RCC 7860 (cell line): ENCODE data around the gene CCDC150.

Source experiments
- DNase-seq: peaks from one replicate; pipeline ENCODE4 v3.0.0-alpha.2; 2015; ENCODE audit warnings: low spot score
- FAIRE-seq: peaks from 2 replicates; lab custom pipeline; 2012; peaks lifted over from hg19 to GRCh38; lab: Jason Lieb, UNC

CCDC150 gene

DNA sequence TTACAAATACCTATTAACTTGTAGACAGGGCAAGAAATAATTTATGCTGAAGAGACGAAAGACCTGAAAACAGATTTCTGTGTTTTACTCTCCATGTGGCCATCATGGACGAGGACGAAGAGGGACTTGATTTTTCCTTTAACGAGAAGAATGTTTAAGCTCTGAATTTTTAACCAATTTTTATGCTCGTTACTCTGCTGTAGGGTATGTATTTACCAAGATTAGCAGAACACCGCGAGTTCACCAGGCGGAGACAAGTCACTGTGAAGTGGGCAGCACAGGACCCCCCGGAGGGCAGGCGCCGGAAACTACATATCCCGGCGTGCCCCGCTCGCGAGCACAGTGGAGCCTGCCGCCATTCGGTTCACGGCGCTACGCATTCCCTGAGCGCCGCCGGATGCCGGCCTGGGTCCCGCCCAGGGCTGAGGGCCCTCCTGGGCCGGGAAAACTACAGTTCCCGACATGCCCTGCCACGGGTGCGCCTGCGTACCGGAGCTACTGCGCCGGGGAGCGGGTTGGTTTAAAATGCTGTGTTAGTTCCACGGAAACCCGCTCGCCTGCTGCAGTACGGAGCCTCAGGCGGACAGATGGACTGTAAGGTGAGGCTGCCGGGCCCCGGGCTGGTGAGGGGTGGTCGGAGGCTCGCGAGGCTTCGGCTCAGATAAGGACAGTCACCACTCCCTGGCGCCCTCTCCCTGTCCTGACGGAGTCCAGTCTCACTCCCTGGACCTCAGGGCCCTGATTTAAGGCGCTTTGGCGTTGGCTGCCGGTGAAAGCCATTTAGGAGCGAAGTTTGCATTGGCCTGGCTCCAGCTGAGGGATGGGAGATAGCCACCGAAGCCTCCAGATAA, at the start of gene CCDC150:
CCDC150 (plus strand) TSS at position 536 of the 851 bp plus-strand sequence; CDS start at position 588, 52 bp downstream.
- DNase-seq (peak; percentile 88), FAIRE-seq (peak; percentile 73)

GRCh38 chr2:196590286-196590685, 49.2 kb upstream of the CCDC150 start:
- DNase-seq (no peak), FAIRE-seq (no peak)

- DNase-seq (no peak), FAIRE-seq (no peak)
Observed at GRCh38 chr2:196591004-196591403, 48.5 kb upstream of the CCDC150 start.

GRCh38 chr2:196591621-196592022, 47.9 kb upstream of the CCDC150 start:
- FAIRE-seq, result no peak

DNA sequence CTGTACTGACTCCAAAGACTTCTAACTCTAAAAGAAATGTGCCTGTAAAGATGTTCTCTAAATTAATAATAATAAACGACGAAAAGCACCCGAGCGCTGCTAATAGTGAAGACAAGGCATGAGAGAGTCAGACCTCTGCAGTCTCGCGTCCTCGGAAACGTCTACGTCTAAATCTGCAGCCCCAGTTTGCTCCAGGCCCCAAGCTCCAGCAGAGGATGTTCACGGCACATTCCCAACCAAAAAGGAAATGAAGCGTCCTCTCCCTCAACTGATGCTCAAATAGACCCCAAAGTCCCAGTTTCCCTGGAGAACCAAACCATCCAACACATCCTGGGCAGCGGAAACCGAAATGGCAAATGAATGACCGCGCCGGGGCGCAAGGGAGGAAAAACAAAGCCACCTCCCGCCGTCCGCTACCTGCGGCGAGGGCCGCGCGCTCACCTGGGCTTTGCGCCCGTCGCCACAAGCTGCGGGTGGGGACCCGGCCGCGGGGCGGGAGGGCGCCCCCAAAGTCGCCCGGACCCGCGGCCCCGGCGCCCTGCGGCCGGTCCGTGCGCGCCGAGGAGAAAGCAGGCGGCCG, 47.1 kb upstream of the CCDC150 start:
- FAIRE-seq (no peak), DNase-seq (no peak)

More at GRCh38 chr2:196591621-196592022, 47.9 kb upstream of the CCDC150 start:
- DNase-seq, result no peak

- no peak for DNase-seq
Observed at GRCh38 chr2:196592911-196593881, 46.3 kb upstream of the CCDC150 start, which contains the start of gene HECW2. TSS of gene HECW2 (minus strand) at chr2:196593554.

DNA sequence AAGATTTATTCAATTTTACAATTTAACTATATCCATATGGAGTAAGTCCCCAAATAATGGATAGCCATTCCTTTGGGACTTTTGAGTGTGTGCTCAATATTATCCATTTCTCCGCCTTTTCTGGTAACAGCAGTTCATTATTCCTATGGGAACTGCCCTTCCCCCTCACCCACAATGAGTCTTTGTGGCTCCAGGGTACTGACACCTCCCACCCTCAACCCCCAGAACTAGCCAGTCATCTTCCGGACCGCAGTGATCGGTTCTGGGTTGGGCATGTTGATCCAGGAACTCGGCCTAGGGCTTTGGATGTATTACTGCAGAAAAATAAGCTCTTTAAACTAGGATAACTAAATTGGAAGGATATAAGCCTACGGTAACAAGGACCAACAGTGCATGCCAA, 45.4 kb upstream of the CCDC150 start:
- FAIRE-seq (no peak), DNase-seq (no peak)

More at GRCh38 chr2:196592911-196593881, 46.3 kb upstream of the CCDC150 start, which contains the start of gene HECW2:
- FAIRE-seq, result no peak

- FAIRE-seq, result no peak
- no peak for DNase-seq
Observed at GRCh38 chr2:196597531-196597930, 42.0 kb upstream of the CCDC150 start.

- DNase-seq (no peak), FAIRE-seq (no peak)
Observed at GRCh38 chr2:196598412-196598811, 41.1 kb upstream of the CCDC150 start.

- DNase-seq (no peak), FAIRE-seq (no peak)
Observed at GRCh38 chr2:196598846-196599245, 40.7 kb upstream of the CCDC150 start.

- DNase-seq, result peak; percentile 98
- FAIRE-seq, result peak; percentile 93
Observed at GRCh38 chr2:196601430-196602306, 37.8 kb upstream of the CCDC150 start.

DNA sequence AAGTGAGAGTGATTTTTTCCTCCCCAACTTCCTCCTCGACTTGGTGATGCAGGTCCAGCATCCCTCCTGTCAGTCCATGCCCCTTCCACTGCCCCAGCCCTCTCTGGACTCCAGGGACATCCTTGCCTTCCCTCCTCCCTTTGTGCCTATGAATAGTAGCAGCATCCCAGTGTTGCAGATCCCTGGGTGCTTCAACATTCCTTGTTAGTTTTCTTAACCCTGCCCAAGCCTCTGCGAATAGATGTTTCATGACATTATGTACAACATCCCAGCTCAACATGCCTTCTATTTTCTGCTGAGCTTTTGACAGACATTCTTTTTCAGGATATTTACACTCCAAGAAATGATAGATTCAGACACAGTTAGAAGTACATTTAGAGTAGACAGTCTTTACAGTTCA, 35.3 kb upstream of the CCDC150 start:
- no peak for FAIRE-seq

DNA sequence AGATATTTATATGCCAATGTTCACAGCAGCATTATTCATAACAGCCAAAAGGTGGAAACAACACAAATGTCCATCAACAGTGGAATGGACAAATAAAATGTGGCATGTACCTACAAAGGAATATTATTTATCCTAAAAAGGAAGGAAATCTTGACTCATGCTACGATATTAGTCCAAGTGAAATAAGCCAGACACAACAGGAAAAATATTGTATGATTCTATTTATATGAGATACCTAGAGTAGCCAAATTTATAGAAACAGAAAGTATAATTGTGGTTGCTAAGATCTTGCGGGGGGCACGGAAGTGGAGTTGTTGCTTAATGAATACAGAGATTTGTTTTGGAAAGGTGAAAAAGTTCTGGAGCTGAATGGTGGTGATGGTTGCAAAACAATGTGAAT, 33.0 kb upstream of the CCDC150 start:
- no peak for DNase-seq
- FAIRE-seq, result no peak

More for the DNA sequence above, 35.3 kb upstream of the CCDC150 start:
- no peak for DNase-seq

DNA sequence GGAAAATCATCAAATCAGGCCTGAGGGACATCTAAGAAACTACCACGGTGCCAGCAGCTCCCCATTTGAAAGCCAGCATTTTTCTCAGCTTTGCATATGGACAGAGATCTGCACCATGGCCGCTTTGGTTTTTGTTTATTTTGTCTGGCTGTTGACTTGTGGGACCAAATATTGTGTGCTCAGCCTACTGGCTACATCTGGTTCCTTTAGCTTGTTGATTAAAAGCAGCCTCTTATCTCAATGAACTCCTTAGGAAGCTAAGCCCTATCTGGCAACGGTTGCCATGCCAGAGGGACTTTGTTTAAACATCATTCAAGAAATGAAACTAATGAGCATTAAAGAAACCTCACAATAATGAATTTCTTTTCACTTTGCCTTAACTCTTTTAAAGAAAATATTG, 32.4 kb upstream of the CCDC150 start:
- FAIRE-seq (no peak), DNase-seq (no peak)

GRCh38 chr2:196607896-196608295, 31.6 kb upstream of the CCDC150 start:
- DNase-seq (peak; percentile 26), FAIRE-seq (peak; percentile 73)

DNA sequence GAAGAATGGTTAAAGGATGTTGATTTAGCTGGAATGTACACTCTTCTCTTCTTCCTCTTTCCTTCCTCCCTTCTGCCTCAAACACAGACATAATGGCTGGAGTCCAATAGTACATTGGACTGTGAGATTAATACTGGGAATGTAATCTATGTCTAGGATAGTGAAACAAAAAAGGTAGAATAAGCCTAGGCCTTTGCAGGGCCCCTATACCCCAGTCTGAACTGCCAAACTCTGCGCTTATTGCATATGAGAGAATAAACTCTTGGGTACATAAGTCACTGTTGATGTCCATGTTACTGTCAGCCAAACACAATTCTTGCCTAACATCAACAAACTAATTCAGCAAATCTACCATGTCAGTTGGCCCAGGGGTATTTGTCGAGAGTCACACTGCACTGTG, 29.7 kb upstream of the CCDC150 start:
- FAIRE-seq (no peak), DNase-seq (no peak)

DNA sequence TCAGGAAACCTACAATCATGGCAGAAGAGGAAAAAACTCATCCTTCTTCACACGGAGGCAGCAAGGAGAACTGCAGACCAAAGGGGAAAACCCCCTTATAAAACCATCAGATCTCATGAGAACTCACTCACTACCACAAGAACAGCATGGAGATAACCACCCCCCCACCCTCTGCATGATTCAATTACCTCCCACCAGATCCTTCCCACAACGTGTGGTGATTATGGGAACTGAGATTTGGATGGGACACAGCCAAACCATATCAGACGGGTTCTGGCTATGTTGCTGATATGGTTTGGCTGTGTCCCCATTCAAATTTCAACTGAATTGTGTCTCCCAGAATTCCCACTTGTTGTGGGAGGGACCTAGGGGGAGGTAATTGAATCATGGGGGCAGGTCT, 28.7 kb upstream of the CCDC150 start:
- no peak for DNase-seq
- FAIRE-seq, result no peak

DNA sequence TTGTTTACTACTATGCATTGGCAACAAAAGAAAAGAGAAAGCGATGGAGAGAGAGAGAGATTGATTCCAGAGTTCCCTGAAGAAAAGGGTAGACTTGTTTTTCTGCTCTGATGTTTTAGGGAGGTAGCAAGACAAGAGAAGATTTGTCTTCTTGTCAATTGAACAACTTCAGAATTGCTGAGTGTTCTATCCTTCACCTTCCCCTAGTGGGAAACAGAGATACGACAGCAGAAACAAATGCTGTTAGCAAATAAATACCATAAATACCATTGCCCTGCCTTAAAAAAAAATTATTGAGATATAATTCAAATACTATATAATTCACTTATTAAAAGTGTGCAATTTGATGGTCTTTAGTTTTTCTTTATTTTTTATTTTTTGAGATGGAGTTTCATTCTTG, 26.2 kb upstream of the CCDC150 start:
- FAIRE-seq (no peak), DNase-seq (no peak)

GRCh38 chr2:196617430-196617829, 22.1 kb upstream of the CCDC150 start:
- FAIRE-seq, result no peak

GRCh38 chr2:196618661-196619060, 20.9 kb upstream of the CCDC150 start:
- DNase-seq (no peak), FAIRE-seq (no peak)

More at GRCh38 chr2:196617430-196617829, 22.1 kb upstream of the CCDC150 start:
- no peak for DNase-seq
